22Rv1 (cell line): ENCODE data around the gene NBEAL1.
"Not testable (repeated sequence)": the region's sequence is repeated elsewhere in the genome, so short reads cannot be mapped to it uniquely, and the experiment has no call there.

ENCODE experiments used
- H3K27ac ChIP-seq: fragments of 450-650 bp; 2 replicates; pipeline ENCODE4 v1.5.1; 2017
- CTCF ChIP-seq: fragments of 450-650 bp; IDR thresholded peaks from 2 replicates; pipeline ENCODE4 v1.5.1; 2017; ENCODE audit warnings: mild to moderate bottlenecking
- ZFX ChIP-seq: fragments of 450-650 bp; IDR thresholded peaks from 2 replicates; pipeline ENCODE4 v1.6.1; 2017; ENCODE audit warnings: antibody characterized with exemption, borderline replicate concordance

NBEAL1 gene

GRCh38 chr2:203070701-203071100 lies 56.0 kb downstream of the NBEAL1 start:
- H3K27ac ChIP-seq = peak overlapping the region; percentile 31
- TF ChIP-seq CTCF (no peak), ZFX (no peak)

GRCh38 chr2:203071148-203071547 lies 56.5 kb downstream of the NBEAL1 start:
- peak overlapping the region; percentile 31 for H3K27ac ChIP-seq
- TF ChIP-seq ZFX = no peak
- no peak for TF ChIP-seq CTCF

GRCh38 chr2:203072371-203072770 lies 57.7 kb downstream of the NBEAL1 start:
- TF ChIP-seq ZFX = no peak
- TF ChIP-seq CTCF = no peak

GRCh38 chr2:203077451-203077850 lies 62.8 kb downstream of the NBEAL1 start:
- TF ChIP-seq CTCF (no peak), ZFX (no peak)
- no peak overlapping the region for H3K27ac ChIP-seq

More at GRCh38 chr2:203072371-203072770, 57.7 kb downstream of the NBEAL1 start:
- H3K27ac ChIP-seq = no peak overlapping the region

- no peak for TF ChIP-seq ZFX
- TF ChIP-seq CTCF = no peak
- no peak overlapping the region for H3K27ac ChIP-seq
These were observed 65.9 kb downstream of the NBEAL1 start for GRCh38 chr2:203080447-203081045.

GRCh38 chr2:203083328-203083727 lies 68.7 kb downstream of the NBEAL1 start:
- TF ChIP-seq ZFX (no peak), CTCF (no peak)
- no peak overlapping the region for H3K27ac ChIP-seq

GRCh38 chr2:203086381-203086780 lies 71.7 kb downstream of the NBEAL1 start:
- H3K27ac ChIP-seq = not testable (repeated sequence)

GRCh38 chr2:203090721-203091120 lies 76.0 kb downstream of the NBEAL1 start:
- H3K27ac ChIP-seq = not testable (repeated sequence)
